ENCODE measurements around the gene ST7.

Gene ST7

DNA sequence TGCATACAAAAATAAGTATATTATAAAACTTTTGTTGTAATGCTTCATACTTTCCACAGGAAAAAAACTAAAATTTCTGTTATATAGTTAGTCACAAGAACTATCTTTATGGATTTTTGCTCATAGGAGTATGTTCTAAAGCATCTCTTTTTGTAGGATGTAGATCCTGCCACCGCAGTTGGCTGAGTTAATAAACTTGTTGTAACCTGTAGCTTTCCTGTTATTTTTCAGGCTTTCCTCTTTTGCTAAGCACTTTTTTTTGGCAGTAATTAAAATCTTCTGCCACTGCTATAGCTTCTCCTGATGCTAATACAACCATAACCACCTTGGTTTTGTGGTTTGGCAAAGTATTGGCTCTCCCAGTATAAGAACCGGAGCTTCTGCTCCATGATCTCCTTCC lies 309.2 kb downstream of the ST7 start:
- TF ChIP-seq POLR2A (IDR thresholded peaks at IDR 0.05; ENCODE audit: extremely low read depth, insufficient read length) (no peak), CTCF (IDR thresholded peaks at IDR 0.05; ENCODE audit: low read depth, low read length) (no peak), MYC (IDR thresholded peaks at IDR 0.05; ENCODE audit: low read depth, low read length) (no peak)
- H3K4me3 ChIP-seq (ENCODE audit: low read depth, low read length) = no peak overlapping the region
- no peak for DNase-seq (ENCODE audit: low read depth)

GRCh38 chr7:117264716-117265115 lies 311.4 kb downstream of the ST7 start:
- no peak for DNase-seq (ENCODE audit: low read depth)
- no peak overlapping the region for H3K4me3 ChIP-seq (ENCODE audit: low read depth, low read length)
- TF ChIP-seq POLR2A (IDR thresholded peaks at IDR 0.05; ENCODE audit: extremely low read depth, insufficient read length) (no peak), MYC (IDR thresholded peaks at IDR 0.05; ENCODE audit: low read depth, low read length) (no peak), CTCF (IDR thresholded peaks at IDR 0.05; ENCODE audit: low read depth, low read length) (no peak)
- TF ChIP-seq, protein P1, sequence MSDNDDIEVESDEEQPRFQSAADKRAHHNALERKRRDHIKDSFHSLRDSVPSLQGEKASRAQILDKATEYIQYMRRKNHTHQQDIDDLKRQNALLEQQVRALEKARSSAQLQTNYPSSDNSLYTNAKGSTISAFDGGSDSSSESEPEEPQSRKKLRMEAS (IDR thresholded peaks at IDR 0.05; ENCODE audit: low read depth, low read length) = no peak

GRCh38 chr7:117269417-117269816 lies 316.1 kb downstream of the ST7 start:
- TF ChIP-seq CTCF (IDR thresholded peaks at IDR 0.05; ENCODE audit: low read depth, low read length) = no peak
- TF ChIP-seq MYC (IDR thresholded peaks at IDR 0.05; ENCODE audit: low read depth, low read length) = no peak
- TF ChIP-seq, protein P1 (IDR thresholded peaks at IDR 0.05; ENCODE audit: low read depth, low read length) = no peak
- TF ChIP-seq POLR2A (IDR thresholded peaks at IDR 0.05; ENCODE audit: extremely low read depth, insufficient read length) = no peak
- H3K4me3 ChIP-seq (ENCODE audit: low read depth, low read length) = no peak overlapping the region
- no peak for DNase-seq (ENCODE audit: low read depth)

GRCh38 chr7:117269886-117270285 lies 316.6 kb downstream of the ST7 start:
- no peak for TF ChIP-seq POLR2A (IDR thresholded peaks at IDR 0.05; ENCODE audit: extremely low read depth, insufficient read length)
- TF ChIP-seq, protein P1 (IDR thresholded peaks at IDR 0.05; ENCODE audit: low read depth, low read length) = no peak
- no peak for TF ChIP-seq MYC (IDR thresholded peaks at IDR 0.05; ENCODE audit: low read depth, low read length)
- no peak for TF ChIP-seq CTCF (IDR thresholded peaks at IDR 0.05; ENCODE audit: low read depth, low read length)
- no peak overlapping the region for H3K4me3 ChIP-seq (ENCODE audit: low read depth, low read length)
- no peak for DNase-seq (ENCODE audit: low read depth)

DNA sequence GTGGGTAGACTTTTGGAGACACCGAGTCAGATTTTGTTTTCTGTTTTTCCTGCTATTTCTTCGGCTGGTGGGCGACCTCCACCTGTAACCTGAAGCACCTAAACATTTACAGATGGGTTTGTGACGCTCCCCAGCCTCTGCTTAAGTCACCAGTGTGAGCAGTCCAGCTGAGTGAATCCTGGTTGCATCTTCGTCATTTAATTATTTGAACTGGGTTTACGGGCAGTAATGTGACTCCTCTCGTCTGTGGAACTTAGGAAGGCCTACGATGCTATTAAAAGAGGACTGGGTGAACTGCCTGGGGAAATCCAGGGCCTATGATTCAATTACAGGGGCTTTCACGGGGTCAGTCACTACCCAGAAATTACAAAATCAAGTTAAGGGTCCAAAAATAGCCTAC lies 317.1 kb downstream of the ST7 start:
- no peak overlapping the region for H3K4me3 ChIP-seq (ENCODE audit: low read depth, low read length)
- TF ChIP-seq CTCF (IDR thresholded peaks at IDR 0.05; ENCODE audit: low read depth, low read length) = no peak
- DNase-seq (ENCODE audit: low read depth) = no peak

GRCh38 chr7:117271566-117271965 lies 318.3 kb downstream of the ST7 start:
- TF ChIP-seq POLR2A (IDR thresholded peaks at IDR 0.05; ENCODE audit: extremely low read depth, insufficient read length) = no peak
- TF ChIP-seq CTCF (IDR thresholded peaks at IDR 0.05; ENCODE audit: low read depth, low read length) = no peak
- TF ChIP-seq MYC (IDR thresholded peaks at IDR 0.05; ENCODE audit: low read depth, low read length) = no peak
- TF ChIP-seq, protein P1 (IDR thresholded peaks at IDR 0.05; ENCODE audit: low read depth, low read length) = no peak

More at GRCh38 chr7:117271566-117271965, 318.3 kb downstream of the ST7 start:
- H3K4me3 ChIP-seq (ENCODE audit: low read depth, low read length) = no peak overlapping the region
- DNase-seq (ENCODE audit: low read depth) = no peak
